Stimulated activated CD8-positive, alpha-beta memory T cell treated with anti-CD3 and anti-CD28 coated beads, Interleukin-4, amount 100 ng/mL, for 1 hour (primary cell): ENCODE results near the gene CYTH4.
"Not testable (repeated sequence)": the region's sequence is repeated elsewhere in the genome, so short reads cannot be mapped to it uniquely, and the experiment has no call there.

ENCODE experiments used
- DNase-seq, 2 donors: peaks; one replicate each; pipeline ENCODE4 v3.0.0-alpha.2; 2020; ENCODE audit warnings: low read depth in 2 of 2, low spot score in 1 of 2

CYTH4 gene

GRCh38 chr22:37248251-37248650 is 34.1 kb upstream of the CYTH4 start:
- no peak for DNase-seq

- DNase-seq = no peak
Measured at GRCh38 chr22:37249986-37250385, 32.3 kb upstream of the CYTH4 start.

GRCh38 chr22:37251836-37252235 is 30.5 kb upstream of the CYTH4 start:
- not testable (repeated sequence) for DNase-seq

GRCh38 chr22:37253126-37253660 is 29.1 kb upstream of the CYTH4 start:
- DNase-seq = no peak

- DNase-seq = no peak
Measured at GRCh38 chr22:37254209-37254866, 28.0 kb upstream of the CYTH4 start.

- DNase-seq = no peak
Measured at GRCh38 chr22:37254867-37255233, 27.5 kb upstream of the CYTH4 start.

GRCh38 chr22:37255558-37256006 is 26.7 kb upstream of the CYTH4 start:
- no peak for DNase-seq

- DNase-seq = no peak
Measured at GRCh38 chr22:37256075-37256726, 26.1 kb upstream of the CYTH4 start.

GRCh38 chr22:37258005-37258752 is 24.1 kb upstream of the CYTH4 start:
- no peak for DNase-seq

- DNase-seq = no peak
Measured at GRCh38 chr22:37258753-37259401, 23.4 kb upstream of the CYTH4 start.

GRCh38 chr22:37259540-37260029 is 22.7 kb upstream of the CYTH4 start:
- no peak for DNase-seq

- DNase-seq = no peak
Measured at GRCh38 chr22:37260155-37260795, 22.0 kb upstream of the CYTH4 start.

GRCh38 chr22:37260901-37261336 is 21.4 kb upstream of the CYTH4 start:
- peak in 1 of 2 donors; percentile 45 for DNase-seq

GRCh38 chr22:37262346-37262745 is 20.0 kb upstream of the CYTH4 start:
- DNase-seq = no peak

GRCh38 chr22:37263966-37264887 is 18.1 kb upstream of the CYTH4 start:
- no peak for DNase-seq

- no peak for DNase-seq
Measured at GRCh38 chr22:37266581-37267134, 15.7 kb upstream of the CYTH4 start.

- DNase-seq = peak in 1 of 2 donors; percentile 49
Measured at GRCh38 chr22:37267135-37267587, 15.1 kb upstream of the CYTH4 start.

- DNase-seq = no peak
Measured at GRCh38 chr22:37267661-37268413, 14.5 kb upstream of the CYTH4 start.
